Stimulated activated CD8-positive, alpha-beta memory T cell treated with anti-CD3 and anti-CD28 coated beads, Interleukin-15, amount 100 ng/mL, for 24 hours (primary cell): ENCODE results near the gene TBC1D4.

Experiments
- DNase-seq: peaks from one replicate; pipeline ENCODE4 v3.0.0-alpha.2; 2020; ENCODE audit warnings: low read depth

The TBC1D4 gene

GRCh38 chr13:75391432-75392100 is 90.4 kb downstream of the TBC1D4 start:
- DNase-seq, result no peak

- DNase-seq, result no peak
Observed at GRCh38 chr13:75390229-75390628, 91.7 kb downstream of the TBC1D4 start.

- no peak for DNase-seq
Observed at GRCh38 chr13:75385708-75386083, 96.3 kb downstream of the TBC1D4 start.

- no peak for DNase-seq
Observed at GRCh38 chr13:75384879-75385707, 96.9 kb downstream of the TBC1D4 start.

GRCh38 chr13:75383064-75383715 is 98.8 kb downstream of the TBC1D4 start:
- no peak for DNase-seq

GRCh38 chr13:75378301-75378700 is 103.7 kb downstream of the TBC1D4 start:
- DNase-seq, result no peak

GRCh38 chr13:75376792-75377402 is 105.1 kb downstream of the TBC1D4 start:
- DNase-seq, result no peak

GRCh38 chr13:75375329-75375728 is 106.6 kb downstream of the TBC1D4 start:
- no peak for DNase-seq

GRCh38 chr13:75373988-75374387 is 108.0 kb downstream of the TBC1D4 start:
- no peak for DNase-seq

GRCh38 chr13:75372923-75373841 is 108.8 kb downstream of the TBC1D4 start:
- DNase-seq, result no peak

GRCh38 chr13:75372517-75372916 is 109.5 kb downstream of the TBC1D4 start:
- DNase-seq, result no peak

GRCh38 chr13:75371203-75371602 is 110.8 kb downstream of the TBC1D4 start:
- DNase-seq, result no peak

GRCh38 chr13:75370774-75371173 is 111.2 kb downstream of the TBC1D4 start:
- DNase-seq, result no peak

GRCh38 chr13:75369981-75370380 is 112.0 kb downstream of the TBC1D4 start:
- DNase-seq, result no peak

- DNase-seq, result no peak
Observed at GRCh38 chr13:75368167-75368566, 113.8 kb downstream of the TBC1D4 start.

- DNase-seq, result no peak
Observed at GRCh38 chr13:75366380-75367280, 115.3 kb downstream of the TBC1D4 start.

- no peak for DNase-seq
Observed at GRCh38 chr13:75365724-75366173, 116.2 kb downstream of the TBC1D4 start.

- DNase-seq, result no peak
Observed at GRCh38 chr13:75364131-75364713, 117.7 kb downstream of the TBC1D4 start.

- DNase-seq, result no peak
Observed at GRCh38 chr13:75363371-75363770, 118.6 kb downstream of the TBC1D4 start.

- DNase-seq, result no peak
Observed at GRCh38 chr13:75362026-75362425, 119.9 kb downstream of the TBC1D4 start.
